PFSK-1 (cell line): ENCODE data around the gene SYNGAP1.
A peak's percentile ranks its signal among the peaks of the same experiment; 100 is the strongest.

Experiments used
- FOXP2 ChIP-seq: optimal IDR thresholded peaks from 2 replicates; pipeline ENCODE3; 2011; ENCODE audit warnings: borderline replicate concordance, control low read depth, inconsistent platforms; ENCODE audit not compliant: insufficient read depth; ENCODE audit errors: extremely low read length, extremely low read depth
- POLR2AphosphoS5 ChIP-seq: IDR thresholded peaks from 2 replicates; pipeline ENCODE4 v1.6.1; 2012; ENCODE audit warnings: low read depth, mild to moderate bottlenecking, control low read depth, low read length, moderate library complexity
- REST ChIP-seq, 2 experiments: IDR thresholded peaks; 2 replicates each; pipeline versions ENCODE4 v1.6.1 to v1.8.0; 2011 to 2012; ENCODE audit warnings: low read depth in 2 of 2, low read length in 2 of 2, control low read depth in 1 of 2, inconsistent platforms in 1 of 2, mild to moderate bottlenecking in 1 of 2, moderate library complexity in 1 of 2; ENCODE audit not compliant: insufficient read depth in 1 of 2
- SIN3A ChIP-seq: IDR thresholded peaks from 2 replicates; pipeline ENCODE4 v1.6.1; 2012; ENCODE audit warnings: mild to moderate bottlenecking, low read length, moderate library complexity, borderline replicate concordance; ENCODE audit not compliant: insufficient read depth
- TAF1 ChIP-seq: IDR thresholded peaks from 2 replicates; pipeline ENCODE4 v1.6.1; 2012; ENCODE audit warnings: low read length, control low read depth, borderline replicate concordance; ENCODE audit not compliant: insufficient read depth

Gene SYNGAP1

GRCh38 chr6:33430334-33430733 is 10.5 kb downstream of the SYNGAP1 start:
- TF ChIP-seq TAF1 (no peak), REST (IDR thresholded peaks at IDR 0.05; ENCODE audit: insufficient read depth in 1 of 2, low read depth in 2 of 2, low read length in 2 of 2) (no peak), POLR2AphosphoS5 (no peak), SIN3A (no peak), FOXP2 (no peak)

GRCh38 chr6:33430991-33431879 is 11.4 kb downstream of the SYNGAP1 start:
- TF ChIP-seq POLR2AphosphoS5 (no peak), SIN3A (peak; percentile 89; the same call in 1 of the 2 replicates), FOXP2 (no peak)

- TF ChIP-seq FOXP2, result no peak
- TF ChIP-seq POLR2AphosphoS5, result no peak
- TF ChIP-seq TAF1, result no peak
- no peak for TF ChIP-seq REST (IDR thresholded peaks at IDR 0.05; ENCODE audit: insufficient read depth in 1 of 2, low read depth in 2 of 2, low read length in 2 of 2)
- TF ChIP-seq SIN3A, result no peak
Measured at GRCh38 chr6:33431880-33432541, 12.1 kb downstream of the SYNGAP1 start.

GRCh38 chr6:33432546-33432945 is 12.7 kb downstream of the SYNGAP1 start:
- TF ChIP-seq TAF1 (no peak), FOXP2 (no peak), REST (IDR thresholded peaks at IDR 0.05; ENCODE audit: insufficient read depth in 1 of 2, low read depth in 2 of 2, low read length in 2 of 2) (no peak), SIN3A (no peak), POLR2AphosphoS5 (no peak)

- TF ChIP-seq SIN3A (no peak), FOXP2 (no peak), TAF1 (no peak), REST (IDR thresholded peaks at IDR 0.05; ENCODE audit: insufficient read depth in 1 of 2, low read depth in 2 of 2, low read length in 2 of 2) (no peak), POLR2AphosphoS5 (no peak)
Measured at GRCh38 chr6:33433001-33433543, 13.2 kb downstream of the SYNGAP1 start.
